HG02884 (cell line): ENCODE data around the gene DNAJC13.

Experiments used
- ATAC-seq: cut with Tn5 transposase; IDR thresholded peaks from one replicate; pipeline ENCODE4 v1.9.1; 2021; ENCODE audit warnings: mild to moderate bottlenecking, moderate library complexity; ENCODE audit not compliant: unreplicated experiment

DNAJC13 gene

DNA sequence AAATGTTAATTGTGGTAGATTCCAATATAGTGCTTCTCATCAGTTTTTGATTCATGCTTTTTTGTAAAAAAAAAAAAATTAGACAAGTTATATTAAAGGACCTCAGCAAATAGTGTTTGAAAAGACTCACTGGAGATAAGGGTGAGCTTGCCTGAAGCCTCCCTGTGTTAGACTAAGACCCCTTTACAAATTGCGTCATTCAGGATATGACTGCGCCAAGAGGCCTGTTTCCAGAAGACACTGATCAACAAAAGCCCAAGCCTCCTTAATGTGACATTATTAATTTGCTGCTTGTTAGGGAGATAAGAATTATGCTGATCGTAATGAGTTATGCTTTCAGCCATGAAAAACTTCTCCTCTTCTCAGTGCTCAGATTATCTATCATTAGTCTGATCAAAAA is 13.0 kb upstream of the DNAJC13 start:
- ATAC-seq, result no peak

DNA sequence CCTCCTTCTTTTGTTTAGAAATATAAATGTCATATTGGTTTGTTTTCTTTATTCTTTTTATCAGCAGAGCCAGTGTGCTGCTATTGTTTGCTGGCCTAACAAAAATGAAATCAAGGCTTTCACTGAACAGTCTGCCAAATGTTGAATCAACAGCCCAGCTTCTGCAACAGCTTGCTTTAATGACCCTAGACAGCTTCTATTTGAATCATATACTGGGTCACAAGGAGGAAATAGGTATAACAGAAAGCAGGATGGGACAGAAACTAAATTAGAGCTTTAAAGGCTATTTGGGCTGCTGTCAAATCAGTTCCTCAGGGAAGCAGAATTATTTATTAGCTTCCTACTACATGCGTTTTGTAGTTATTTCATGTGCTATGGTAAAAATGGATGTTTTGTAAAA is 12.1 kb upstream of the DNAJC13 start:
- ATAC-seq, result no peak

DNA sequence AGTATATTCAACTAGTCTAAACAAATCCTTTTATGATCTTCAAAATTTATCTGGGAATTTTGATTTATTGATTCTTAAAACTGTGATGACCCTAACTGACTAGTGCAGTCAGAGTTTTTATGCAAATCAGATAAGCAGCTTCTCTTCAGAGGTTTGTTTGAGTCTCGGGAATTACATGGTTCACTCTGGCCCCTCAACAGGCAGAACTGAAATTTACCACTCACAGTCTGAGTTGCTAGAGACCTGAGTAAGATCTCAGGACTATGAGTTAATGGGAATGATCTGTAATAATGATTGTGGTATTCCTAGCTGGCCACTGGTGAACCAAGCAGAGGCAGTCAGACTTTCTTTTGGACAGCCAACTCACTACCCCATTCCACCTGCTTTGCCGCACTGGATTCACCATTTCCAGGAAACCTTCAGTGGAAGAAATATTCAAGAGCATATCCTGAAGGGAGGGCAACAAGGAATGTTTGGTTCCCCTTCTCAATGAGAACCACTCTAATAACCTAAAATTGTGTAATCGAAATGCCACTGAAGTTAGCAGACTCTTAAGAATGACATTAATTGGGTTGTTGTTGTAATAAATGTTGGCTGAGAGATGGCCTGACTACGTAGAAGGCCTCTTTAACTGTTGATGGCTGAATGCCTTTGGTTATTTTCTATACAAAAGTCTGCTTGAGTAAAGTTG is 11.5 kb upstream of the DNAJC13 start:
- no peak for ATAC-seq

DNA sequence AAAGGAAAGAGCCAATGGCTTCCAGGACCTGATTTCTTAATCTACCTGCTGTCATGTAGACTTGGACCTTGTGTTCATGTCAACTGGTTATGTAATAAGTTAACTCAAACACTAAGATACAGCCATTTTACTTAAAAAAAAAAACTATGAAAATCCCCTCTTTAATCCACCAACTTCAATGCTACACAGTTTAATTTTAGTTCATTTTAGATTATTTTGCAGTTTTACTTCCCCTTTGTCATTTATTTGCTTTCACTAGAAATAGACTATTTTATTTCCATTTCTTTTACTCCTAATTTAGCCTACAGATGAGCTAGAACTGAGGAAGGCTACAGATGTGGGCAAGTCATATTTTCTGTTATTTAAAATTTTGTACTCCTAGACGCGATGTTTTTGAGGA is 10.7 kb upstream of the DNAJC13 start:
- no peak for ATAC-seq

DNA sequence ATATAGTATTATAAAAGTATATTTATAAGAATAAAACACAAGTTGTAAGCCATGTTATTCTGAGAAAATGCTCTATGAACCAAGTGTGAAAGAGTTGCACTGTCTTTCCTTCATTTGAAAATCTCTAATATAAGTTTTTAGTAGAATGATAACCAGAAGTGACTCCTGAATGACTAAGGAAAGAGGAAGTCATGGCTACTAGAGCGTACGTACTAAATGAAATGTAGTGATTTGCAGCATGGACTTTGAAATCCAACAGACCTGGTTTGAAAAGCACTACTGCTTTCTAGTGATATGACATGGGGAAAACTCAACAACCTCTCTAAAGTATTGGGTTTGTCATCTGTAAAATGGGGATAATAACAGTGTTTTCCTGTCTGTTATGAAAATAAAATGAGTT is 10.3 kb upstream of the DNAJC13 start:
- ATAC-seq, result no peak

DNA sequence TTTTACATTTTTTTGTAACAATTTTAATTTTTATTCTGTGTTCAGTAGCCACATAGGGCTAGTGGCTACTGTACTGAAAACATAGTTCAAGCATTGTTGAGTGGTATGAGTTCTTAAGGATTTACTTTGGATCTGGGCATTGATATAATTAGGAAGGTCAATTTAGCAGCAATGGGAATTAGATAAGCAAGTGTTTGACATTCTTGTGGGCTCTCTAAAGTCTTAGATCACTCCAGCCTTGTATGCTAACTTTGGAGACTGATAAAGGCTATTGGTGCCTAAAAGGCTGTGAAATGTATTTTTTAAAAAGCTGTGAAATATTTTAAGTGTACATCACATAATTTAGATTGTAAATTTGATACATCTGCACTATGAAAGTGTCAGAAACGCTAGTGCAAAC is 2.5 kb upstream of the DNAJC13 start:
- ATAC-seq, result no peak

DNA sequence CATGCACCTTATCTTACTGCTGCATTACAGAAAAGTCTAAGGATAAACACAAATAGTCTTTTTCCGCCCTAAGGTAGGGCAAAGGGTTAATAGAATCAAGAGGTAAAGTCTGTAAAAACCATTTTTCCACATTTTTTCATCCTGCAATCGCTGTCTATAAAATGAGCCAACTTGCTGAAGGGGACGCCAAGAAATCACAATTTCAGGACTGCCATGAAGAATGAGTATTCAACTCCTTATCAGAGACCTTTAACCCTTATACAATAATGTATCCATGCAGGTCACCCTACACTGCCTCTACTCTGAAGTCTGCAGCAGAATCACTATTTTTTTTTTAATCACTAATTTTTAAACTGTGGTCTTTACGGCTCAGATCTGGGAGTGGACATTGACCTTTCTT is 1.1 kb upstream of the DNAJC13 start:
- ATAC-seq, result no peak

DNA sequence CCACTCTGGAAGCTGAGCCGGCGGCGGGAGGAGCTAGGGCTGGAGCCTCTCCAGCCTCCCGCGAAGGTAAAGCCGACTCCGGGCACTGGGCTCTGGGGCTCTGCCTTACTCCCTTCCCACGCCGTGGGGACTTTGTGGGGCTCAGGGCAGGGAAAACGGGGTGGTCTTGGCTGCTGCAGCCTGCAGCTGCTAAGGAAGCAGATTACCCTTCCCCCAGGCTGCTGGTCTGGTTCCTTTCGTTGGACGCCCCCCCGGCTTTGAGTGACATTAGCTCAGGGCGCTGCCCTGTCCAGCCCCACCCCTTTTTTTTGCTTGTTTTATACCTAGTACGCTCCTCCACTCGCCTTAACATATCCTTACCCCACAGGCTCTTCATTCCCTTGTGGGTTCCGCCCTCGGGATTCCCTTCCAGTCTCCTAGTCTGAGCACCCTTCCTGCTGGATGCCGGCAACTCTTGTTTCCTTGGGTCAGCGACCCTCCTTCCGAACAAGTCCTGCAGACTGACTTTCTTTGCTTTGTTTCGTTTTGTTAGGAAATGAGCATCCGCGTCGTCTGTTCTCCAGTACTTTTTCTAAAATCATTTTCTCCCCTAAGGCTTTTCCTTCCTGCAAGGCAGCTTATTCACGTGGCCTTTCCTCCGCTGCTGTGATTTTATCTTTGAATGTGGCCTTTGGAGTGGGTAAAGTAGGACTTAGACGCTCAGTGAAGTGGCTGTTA is 551 bp downstream of the DNAJC13 start:
- ATAC-seq, result peak; percentile 36

DNA sequence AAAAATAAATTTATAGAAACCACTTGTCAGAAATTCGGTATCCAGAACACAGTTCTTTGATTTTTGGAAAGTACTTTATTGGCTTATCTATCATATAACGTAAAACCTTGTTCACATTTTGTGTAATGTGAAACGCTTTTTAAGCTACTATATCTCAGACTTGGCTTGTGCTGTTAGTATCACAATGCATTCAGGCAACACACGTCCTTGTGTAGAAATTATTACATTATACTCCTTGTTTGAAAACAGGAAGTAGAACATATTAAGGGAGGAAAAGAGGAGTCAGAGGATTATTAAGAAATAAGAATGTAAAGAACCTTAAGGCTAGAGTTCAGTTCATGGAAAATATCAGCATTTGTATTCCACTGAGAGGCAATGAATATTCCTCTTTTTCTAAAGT is 1.6 kb downstream of the DNAJC13 start:
- ATAC-seq, result no peak

DNA sequence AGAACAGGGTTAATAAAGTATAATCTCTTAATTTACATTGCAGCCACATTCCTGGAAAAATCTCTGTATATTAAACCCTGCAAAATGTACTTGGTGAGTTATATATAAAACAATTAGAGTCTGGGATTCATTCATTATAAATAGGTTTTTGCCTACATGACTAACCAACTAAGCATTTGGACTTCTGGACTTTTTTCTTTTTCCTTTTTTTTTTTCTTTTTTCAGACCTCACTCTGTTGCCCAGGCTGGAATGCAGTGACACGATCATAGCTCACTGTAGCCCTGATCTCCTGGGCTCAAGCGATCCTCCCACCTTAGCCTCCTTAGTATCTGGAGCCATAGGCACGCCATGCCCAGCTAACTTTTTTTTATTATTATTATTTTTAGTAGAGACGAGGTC is 4.5 kb downstream of the DNAJC13 start:
- no peak for ATAC-seq

DNA sequence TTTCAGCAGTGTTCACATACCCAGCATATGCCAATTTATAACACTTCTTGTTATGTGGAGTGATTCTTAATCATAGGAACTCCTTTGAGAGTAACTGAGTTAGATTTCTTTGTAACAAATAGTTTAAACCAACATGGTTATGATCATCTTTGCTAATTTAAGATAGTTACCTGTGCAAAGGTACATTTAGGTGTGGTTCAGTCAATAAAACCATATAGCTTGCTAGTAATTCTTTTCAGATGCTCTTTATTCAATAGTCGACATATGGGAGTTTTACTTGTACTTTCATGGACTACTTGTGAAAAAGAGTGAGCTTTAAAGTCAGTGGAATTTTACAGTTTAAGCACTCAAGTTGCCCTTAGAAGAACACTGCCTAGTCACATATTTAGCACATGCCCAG is 5.2 kb downstream of the DNAJC13 start:
- no peak for ATAC-seq

DNA sequence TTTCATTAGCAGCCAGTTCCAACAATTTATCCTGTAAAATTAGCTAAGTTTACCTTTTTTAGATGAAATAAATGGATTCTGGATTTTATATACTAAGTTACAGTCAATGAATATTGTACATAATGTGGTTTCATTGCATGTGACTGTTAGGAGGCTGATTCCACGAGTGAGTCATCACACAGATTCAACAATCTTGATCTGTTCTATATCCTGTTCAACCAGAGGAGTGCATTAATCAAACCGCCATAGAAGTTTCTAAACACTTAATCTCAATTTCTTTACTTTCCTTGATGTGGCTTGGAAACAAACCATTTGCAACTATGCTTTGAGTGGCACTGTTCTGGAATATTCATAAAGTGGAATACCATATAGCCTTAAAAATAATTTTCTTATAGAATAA is 15.3 kb downstream of the DNAJC13 start:
- no peak for ATAC-seq

DNA sequence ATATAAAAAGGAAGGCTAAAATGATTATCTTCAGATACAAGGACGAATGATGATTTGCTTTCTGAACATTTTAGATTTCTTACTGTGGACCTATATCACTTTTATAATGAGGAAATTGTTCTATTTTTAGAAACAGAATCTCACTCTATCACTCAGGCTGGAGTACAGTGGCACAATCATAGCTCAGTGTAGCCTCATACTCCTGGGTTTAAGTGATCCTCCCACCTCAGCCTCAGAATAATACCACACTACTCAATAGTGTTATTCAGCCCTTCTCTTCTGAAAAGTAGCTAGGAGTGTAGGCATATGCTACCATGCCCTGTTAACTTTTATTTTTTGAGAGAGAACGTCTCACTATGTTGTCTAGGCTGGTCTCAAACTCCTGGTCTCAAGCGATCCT is 15.8 kb downstream of the DNAJC13 start:
- ATAC-seq, result no peak

DNA sequence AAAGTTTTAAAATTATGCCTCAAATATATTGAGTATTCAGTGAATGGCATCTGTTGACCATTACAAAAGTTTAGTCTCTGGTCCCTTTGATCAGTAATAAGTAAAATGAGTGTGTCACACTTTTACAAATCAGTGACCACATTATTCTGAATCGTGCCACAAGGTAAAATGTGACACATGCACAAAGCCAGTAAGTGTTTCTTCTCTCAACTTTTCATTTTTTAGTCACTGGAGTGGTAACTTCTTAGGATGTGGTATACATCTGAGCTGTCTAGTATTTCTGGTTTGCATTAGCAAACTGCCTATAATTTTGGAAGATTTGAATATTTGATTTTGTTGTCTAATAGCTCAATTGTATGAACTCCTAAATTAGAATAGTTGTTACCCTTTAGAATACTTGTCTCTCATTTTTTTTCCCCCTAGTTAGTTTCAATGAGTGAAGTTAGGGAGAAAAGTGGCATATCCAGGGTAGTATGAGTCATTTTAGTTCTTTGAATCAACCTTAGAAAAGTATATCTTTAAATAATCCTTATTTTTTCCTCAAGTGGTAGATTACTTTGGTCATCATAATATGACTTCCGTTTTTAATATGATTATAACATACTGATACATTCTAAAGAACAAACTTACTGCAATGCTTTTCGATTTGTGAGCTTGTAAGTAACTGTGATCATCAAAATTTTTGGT is 18.1 kb downstream of the DNAJC13 start:
- no peak for ATAC-seq

DNA sequence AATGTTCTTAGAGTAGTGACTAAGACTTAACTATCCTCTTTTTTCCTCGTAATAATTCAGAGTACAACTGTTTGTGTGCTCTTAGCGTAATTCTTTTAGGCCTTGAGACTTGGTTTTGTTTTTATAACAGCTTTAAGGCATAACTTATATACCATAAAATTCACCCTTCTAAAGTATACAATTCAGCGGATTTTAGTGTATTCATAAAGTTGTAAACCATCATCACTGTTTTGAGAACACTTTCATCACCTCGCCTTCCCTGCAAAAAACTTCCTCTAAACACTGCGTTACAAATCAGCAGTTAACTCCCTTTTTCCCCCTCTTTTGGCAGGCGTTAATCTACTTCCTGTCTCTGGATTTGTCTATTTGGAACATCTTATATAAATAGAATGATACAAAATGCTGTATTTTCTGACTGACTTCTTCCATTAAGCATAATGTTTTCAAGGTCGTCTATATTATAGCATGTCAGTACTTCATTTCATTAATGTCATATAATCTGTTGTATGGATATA is 18.7 kb downstream of the DNAJC13 start:
- ATAC-seq, result no peak

DNA sequence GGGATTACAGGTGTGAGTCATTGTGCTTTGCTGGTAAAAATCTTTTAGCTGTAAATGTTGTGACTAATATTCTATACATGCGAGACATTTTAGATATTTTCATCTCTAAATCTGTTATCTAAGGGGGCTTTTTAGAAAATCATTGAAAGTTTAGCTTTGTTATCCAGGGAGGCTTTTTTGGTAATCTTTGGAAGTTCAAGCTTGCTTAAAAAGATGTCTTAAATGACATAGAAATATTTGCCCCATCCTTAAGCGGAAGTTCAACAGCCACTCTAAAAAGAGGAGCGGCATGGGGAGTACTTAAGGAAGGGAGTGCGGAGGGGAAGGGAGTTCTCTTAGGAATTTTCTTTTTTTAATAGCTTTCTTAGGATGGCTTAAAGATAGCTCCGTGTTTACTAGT is 26.1 kb downstream of the DNAJC13 start:
- ATAC-seq, result no peak

DNA sequence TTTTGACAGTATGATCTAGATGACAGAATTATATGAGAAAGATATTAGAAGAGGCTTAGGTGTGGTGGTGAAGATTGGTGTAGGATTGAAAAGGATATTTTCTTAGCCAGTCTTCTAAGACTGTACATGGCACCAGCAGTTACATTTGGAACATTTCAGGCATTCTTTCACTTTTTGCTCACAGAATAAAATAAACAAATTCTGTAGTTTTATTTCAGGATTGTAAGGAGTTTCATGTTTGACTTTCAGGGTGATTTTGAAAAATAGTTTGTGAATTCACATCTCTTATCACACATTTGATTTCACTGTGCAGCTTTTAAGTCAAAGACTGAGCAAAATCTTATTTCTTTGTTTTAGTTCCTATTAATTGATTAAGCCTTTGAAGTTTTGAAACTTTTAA is 27.1 kb downstream of the DNAJC13 start:
- no peak for ATAC-seq

DNA sequence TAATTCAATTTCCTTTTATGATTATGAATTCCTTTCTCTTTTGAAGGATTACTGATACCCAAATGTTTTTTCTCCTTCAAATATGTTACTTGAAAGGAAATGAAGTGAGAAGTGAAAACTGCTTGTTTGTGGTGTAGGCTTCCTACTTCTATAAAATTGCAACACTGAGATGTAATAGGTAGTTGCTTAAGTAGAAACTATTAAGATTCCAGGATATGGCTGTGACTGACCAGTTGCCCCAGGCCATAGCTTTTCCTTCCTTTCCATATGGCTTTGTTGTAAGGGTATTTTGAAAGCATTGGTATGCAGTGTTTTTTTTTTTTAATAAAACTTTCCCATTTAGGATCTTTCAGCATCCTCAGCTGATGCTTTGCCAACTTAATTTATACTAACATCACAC is 28.5 kb downstream of the DNAJC13 start:
- ATAC-seq, result no peak

DNA sequence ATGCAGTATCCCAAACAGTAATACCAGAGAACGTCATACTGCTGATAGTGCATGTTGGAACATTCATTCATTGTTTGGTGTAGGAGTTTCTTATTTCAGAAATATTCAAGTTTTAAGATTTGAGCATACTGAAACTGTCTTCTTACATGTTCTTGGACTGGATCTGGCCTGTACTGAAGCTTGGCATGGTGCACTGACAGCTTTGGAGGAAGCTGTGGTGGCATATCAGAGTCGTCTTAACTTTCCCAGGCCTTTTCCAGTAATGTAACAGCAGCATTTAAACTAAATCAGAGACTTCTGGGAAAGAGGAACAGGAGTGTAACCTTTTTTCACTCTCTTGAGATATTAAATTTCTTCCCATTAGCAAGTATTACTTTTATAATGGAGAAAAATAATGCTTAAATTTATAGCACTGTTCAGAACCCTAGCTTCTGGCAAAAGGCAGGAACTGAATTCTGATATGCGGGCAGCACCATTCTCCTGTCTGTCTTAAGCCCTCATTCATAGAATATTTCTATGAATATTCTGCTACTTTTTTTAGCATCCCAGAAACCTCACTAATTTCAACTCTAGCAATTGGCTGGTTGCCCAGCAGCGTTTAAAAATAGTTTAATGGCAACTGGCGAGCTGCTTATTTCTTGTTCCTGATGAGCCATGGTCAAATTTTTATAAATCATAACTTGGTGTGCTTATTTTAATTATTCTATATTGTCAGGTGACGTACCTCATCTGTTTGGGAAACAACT is 31.1 kb downstream of the DNAJC13 start:
- no peak for ATAC-seq

DNA sequence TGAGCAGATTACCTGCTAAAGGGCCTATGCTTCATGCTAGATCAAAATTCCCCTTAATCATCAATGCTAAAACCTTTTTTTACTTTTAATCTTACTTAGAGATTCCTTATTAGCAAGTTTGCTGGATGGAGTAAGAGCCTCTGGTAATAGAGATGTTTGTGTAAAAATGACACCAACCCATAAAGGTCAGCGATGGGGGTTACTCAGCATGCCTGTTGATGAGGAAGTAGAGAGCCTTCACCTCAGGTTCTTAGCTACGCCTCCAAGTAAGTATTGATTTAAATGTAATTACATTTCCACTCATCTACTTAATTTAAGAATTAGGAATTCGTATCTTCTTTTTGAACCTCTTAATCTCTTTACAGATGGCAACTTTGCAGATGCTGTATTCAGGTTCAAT is 38.8 kb downstream of the DNAJC13 start:
- ATAC-seq, result no peak

DNA sequence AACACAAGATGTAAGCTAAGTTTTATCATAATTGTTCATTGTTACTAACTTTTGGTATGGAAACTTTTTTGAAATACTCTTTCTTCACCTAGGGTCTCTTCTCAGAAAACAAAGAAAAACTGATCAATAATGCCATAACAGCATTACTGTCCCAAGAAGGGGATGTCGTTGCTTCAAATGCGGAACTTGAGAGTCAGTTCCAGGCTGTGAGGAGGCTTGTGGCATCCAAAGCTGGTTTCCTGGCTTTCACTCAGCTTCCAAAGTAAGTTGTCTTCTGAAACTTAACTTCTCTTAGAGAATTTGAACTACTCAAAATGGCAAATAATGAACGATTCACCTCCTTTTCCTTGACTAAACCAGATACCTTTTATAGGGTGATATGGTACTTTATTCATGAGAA is 39.3 kb downstream of the DNAJC13 start:
- ATAC-seq, result no peak
